Uterus (tissue), 2 donors: ENCODE results near the gene PKD1L1.
"Not testable (repeated sequence)": the region's sequence is repeated elsewhere in the genome, so short reads cannot be mapped to it uniquely, and the experiment has no call there.

Source experiments
- CTCF ChIP-seq, 4 experiments: fragments of 200-600 bp in 2 of 4; fragments of 450-650 bp in 2 of 4; sonication (generic) in 2 of 4; IDR thresholded peaks; one replicate each; pipeline ENCODE4 v1.5.1; 2016 to 2019; ENCODE audit warnings: antibody characterized with exemption in 4 of 4, mild to moderate bottlenecking in 2 of 4, moderate library complexity in 1 of 4
- POLR2A ChIP-seq, 2 donors: fragments of 450-650 bp; IDR thresholded peaks; one replicate each; pipeline ENCODE4 v1.6.1; 2016; ENCODE audit warnings: antibody characterized with exemption in 2 of 2, mild to moderate bottlenecking in 1 of 2, moderate library complexity in 1 of 2

GRCh38 chr7:47916514-47916913, 31.8 kb downstream of the PKD1L1 start:
- TF ChIP-seq CTCF, POLR2A (IDR thresholded peaks at IDR 0.05): not testable (repeated sequence)
